ENCODE data around the gene POC1A. TPM values are rescaled to one million over a fixed set of nuclear protein-coding genes. Genes with fewer than 3 reads are reported as not detected.

The POC1A gene
- total and polyA plus RNA-seq, 2 donors (not counting 1 experiment from before 2014, with no cell fraction given): 1.7 to 2.8 TPM

- H2AFZ ChIP-seq (ENCODE audit: insufficient read depth, low read depth, low read length, poor library complexity, severe bottlenecking): no peak overlapping the region
- H3K36me3 ChIP-seq (replicated peaks in 1 of 2; ENCODE audit: control extremely low read depth in 1 of 2, control insufficient read depth in 1 of 2, extremely low read depth in 1 of 2, insufficient read depth in 2 of 2, low read length in 1 of 2): no peaks in the 10 kb centered on the region
- ATAC-seq (ENCODE audit: low read depth) (no peak), DNase-seq (no peak)
- H3K9ac ChIP-seq (ENCODE audit: low read length): no peak overlapping the region
- no peaks in the 10 kb centered on the region for H3K79me2 ChIP-seq (ENCODE audit: control insufficient read depth, insufficient read depth, low read length)
- H4K20me1 ChIP-seq (ENCODE audit: control insufficient read depth, insufficient read depth, low read length, poor library complexity, severe bottlenecking): no peaks in the 10 kb centered on the region
- H3K27ac ChIP-seq (ENCODE audit: low read length in 2 of 2): no peak overlapping the region
- H3K4me2 ChIP-seq (replicated peaks; ENCODE audit: low read depth, low read length, poor library complexity, severe bottlenecking): no peak overlapping the region
- intact Hi-C loops (cut with micrococcal nuclease): no loop called here
- ChIA-PET POLR2A (no interaction called here), CTCF (no interaction called here)
- H3K9me3 ChIP-seq (ENCODE audit: control extremely low read depth in 1 of 3, control insufficient read depth in 2 of 3, insufficient read depth in 1 of 3, low read length in 2 of 3): peaks cover 0 to 7% (median 3%) of the 10 kb centered on the region in 3 donors
- Mint-ChIP-seq H3K4me1 (peaks cover 3% of the 10 kb centered on the region), H3K4me3 (no peak overlapping the region), H3K27ac (no peak overlapping the region), H3K9me3 (ENCODE audit: insufficient read depth) (peaks cover 4% of the 10 kb centered on the region), H3K27me3 (no peaks in the 10 kb centered on the region)
- H3K4me3 ChIP-seq (ENCODE audit: control extremely low read depth in 1 of 5, extremely low read depth in 1 of 5, insufficient read depth in 1 of 5, low read depth in 2 of 5, low read length in 4 of 5): no peak overlapping the region
- peaks cover 0 to 7% of the 10 kb centered on the region in 2 donors for H3K4me1 ChIP-seq (ENCODE audit: control insufficient read depth in 2 of 2, insufficient read depth in 2 of 2, low read length in 2 of 2)
- no peaks in the 10 kb centered on the region for H3K27me3 ChIP-seq (replicated peaks in 1 of 4; ENCODE audit: control extremely low read depth in 1 of 4, control insufficient read depth in 3 of 4, insufficient read depth in 4 of 4, low read length in 3 of 4)
- TF ChIP-seq EZH2 (IDR thresholded peaks at IDR 0.05; ENCODE audit: borderline replicate concordance, insufficient read depth, low read depth, low read length, poor library complexity, severe bottlenecking) (no peak), CTCF (IDR thresholded peaks at IDR 0.05) (no peak)
- WGBS (ENCODE audit: insufficient coverage): 97% methylated on average over 7 of the region's 10 CpGs
These were observed 49.3 kb downstream of the POC1A start for GRCh38 chr3:52104684-52105640.

DNA sequence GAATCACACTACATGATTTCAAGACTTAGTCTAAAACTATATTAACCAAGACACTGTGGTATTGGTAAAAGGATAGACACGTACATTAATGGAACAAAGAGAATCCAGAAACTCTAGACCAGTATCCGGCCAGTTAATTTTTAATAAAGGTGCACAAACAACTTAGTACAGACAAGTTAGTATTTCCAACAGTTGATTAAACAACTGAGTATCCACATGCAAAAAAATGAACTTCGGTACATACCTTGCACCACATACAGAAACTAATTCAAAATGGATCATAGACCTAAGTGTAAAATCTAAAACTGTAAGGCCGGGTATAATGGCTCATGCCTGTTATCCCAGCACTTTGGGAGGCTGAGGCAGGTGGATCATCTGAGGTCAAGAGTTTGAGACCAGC lies 51.3 kb downstream of the POC1A start:
- no peak overlapping the region for H3K27ac Mint-ChIP-seq
- ATAC-seq (ENCODE audit: low read depth) (no peak), DNase-seq (no peak)
- ChIA-PET CTCF (no interaction called here), POLR2A (no interaction called here)
- H3K4me3 Mint-ChIP-seq: no peak overlapping the region
- Histone ChIP-seq H3K4me3 (ENCODE audit: control extremely low read depth in 1 of 5, extremely low read depth in 1 of 5, insufficient read depth in 1 of 5, low read depth in 2 of 5, low read length in 4 of 5) (no peak overlapping the region), H3K27ac (ENCODE audit: low read length in 2 of 2) (no peak overlapping the region), H4K20me1 (ENCODE audit: control insufficient read depth, insufficient read depth, low read length, poor library complexity, severe bottlenecking) (no peaks in the 10 kb centered on the region), H3K4me1 (ENCODE audit: control insufficient read depth in 2 of 2, insufficient read depth in 2 of 2, low read length in 2 of 2) (no peaks in the 10 kb centered on the region), H2AFZ (ENCODE audit: insufficient read depth, low read depth, low read length, poor library complexity, severe bottlenecking) (no peak overlapping the region), H3K36me3 (replicated peaks in 1 of 2; ENCODE audit: control extremely low read depth in 1 of 2, control insufficient read depth in 1 of 2, extremely low read depth in 1 of 2, insufficient read depth in 2 of 2, low read length in 1 of 2) (no peaks in the 10 kb centered on the region), H3K27me3 (replicated peaks in 1 of 4; ENCODE audit: control extremely low read depth in 1 of 4, control insufficient read depth in 3 of 4, insufficient read depth in 4 of 4, low read length in 3 of 4) (no peaks in the 10 kb centered on the region), H3K9ac (ENCODE audit: low read length) (no peak overlapping the region), H3K9me3 (ENCODE audit: control extremely low read depth in 1 of 3, control insufficient read depth in 2 of 3, insufficient read depth in 1 of 3, low read length in 2 of 3) (peaks cover 0 to 7% (median 3%) of the 10 kb centered on the region in 3 donors), H3K4me2 (replicated peaks; ENCODE audit: low read depth, low read length, poor library complexity, severe bottlenecking) (no peak overlapping the region), H3K79me2 (ENCODE audit: control insufficient read depth, insufficient read depth, low read length) (no peaks in the 10 kb centered on the region)
- peaks cover 4% of the 10 kb centered on the region for H3K9me3 Mint-ChIP-seq (ENCODE audit: insufficient read depth)
- no CpG with 5 or more reads among the region's 4 CpGs for WGBS (ENCODE audit: insufficient coverage)
- TF ChIP-seq EZH2 (IDR thresholded peaks at IDR 0.05; ENCODE audit: borderline replicate concordance, insufficient read depth, low read depth, low read length, poor library complexity, severe bottlenecking) (no peak), CTCF (IDR thresholded peaks at IDR 0.05) (no peak)
- no peaks in the 10 kb centered on the region for H3K4me1 Mint-ChIP-seq
- intact Hi-C loops (cut with micrococcal nuclease): no loop called here
- no peaks in the 10 kb centered on the region for H3K27me3 Mint-ChIP-seq
